Neural cell (in vitro differentiated cells): ENCODE measurements around the gene SUPT4H1. TPM values are rescaled to one million over a fixed set of nuclear protein-coding genes. Genes with fewer than 3 reads are reported as not detected.

Experiments used
- H2AFZ ChIP-seq: fragments of 200-600, 300-800 bp; sonication (generic), shearing (Covaris generic); 2 replicates; pipeline ENCODE4 v1.6.0; 2014; ENCODE audit warnings: low read depth, mild to moderate bottlenecking, antibody characterized with exemption, low read length, moderate library complexity
- H3F3A ChIP-seq: fragments of 200-600 bp; shearing (Covaris generic); 2 replicates; pipeline ENCODE4 v1.6.1; 2016; ENCODE audit warnings: mild to moderate bottlenecking, moderate library complexity, mixed read lengths, antibody characterized with exemption, low read length; ENCODE audit not compliant: insufficient read depth, poor library complexity, severe bottlenecking
- H3K27ac ChIP-seq: fragments of 200-600, 300-800 bp; sonication (generic), shearing (Covaris generic); 2 replicates; pipeline ENCODE4 v1.5.1; 2014; ENCODE audit warnings: mild to moderate bottlenecking, low read length, moderate library complexity
- H3K27me3 ChIP-seq: fragments of 300-800, 200-600 bp; sonication (generic), shearing (Covaris generic); 2 replicates; pipeline ENCODE4 v1.6.0; 2014; ENCODE audit warnings: mild to moderate bottlenecking, low read depth, low read length, moderate library complexity; ENCODE audit not compliant: insufficient read depth
- H3K36me3 ChIP-seq: fragments of 300-800, 200-600 bp; sonication (generic), shearing (Covaris generic); 2 replicates; pipeline ENCODE4 v1.5.1; 2014; ENCODE audit warnings: mild to moderate bottlenecking, antibody characterized with exemption, low read length, moderate library complexity; ENCODE audit not compliant: insufficient read depth
- H3K4me2 ChIP-seq: fragments of 300-800, 200-600 bp; sonication (generic), shearing (Covaris generic); 2 replicates; pipeline ENCODE4 v1.6.0; 2014; ENCODE audit warnings: mild to moderate bottlenecking, low read length
- H3K4me3 ChIP-seq: fragments of 300-800, 200-600 bp; sonication (generic), shearing (Covaris generic); 2 replicates; pipeline ENCODE4 v1.5.1; 2014; ENCODE audit warnings: mild to moderate bottlenecking, low read length, moderate library complexity
- H3K79me2 ChIP-seq: fragments of 200-600 bp; shearing (Covaris generic); replicated peaks from 2 replicates; pipeline ENCODE4 v1.6.0; 2014; ENCODE audit warnings: mild to moderate bottlenecking, low read length, moderate library complexity; ENCODE audit not compliant: insufficient read depth
- H3K9ac ChIP-seq: fragments of 300-800, 200-600 bp; sonication (generic), shearing (Covaris generic); 2 replicates; pipeline ENCODE4 v1.6.1; 2016; ENCODE audit warnings: mild to moderate bottlenecking, low read length, mixed read lengths
- H3K9me2 ChIP-seq: fragments of 200-600 bp; shearing (Covaris generic); 2 replicates; pipeline ENCODE4 v1.6.1; 2016; ENCODE audit warnings: mild to moderate bottlenecking, low read length, mixed read lengths; ENCODE audit not compliant: insufficient read depth
- H3K9me3 ChIP-seq: fragments of 200-600, 300-800 bp; sonication (generic), shearing (Covaris generic); 2 replicates; pipeline ENCODE4 v1.6.1; 2016; ENCODE audit warnings: mild to moderate bottlenecking, mixed run types, low read length, moderate library complexity, mixed read lengths
- H4K20me1 ChIP-seq: fragments of 200-600 bp; shearing (Covaris generic); 2 replicates; pipeline ENCODE4 v1.6.1; 2016; ENCODE audit warnings: mild to moderate bottlenecking, mixed run types; ENCODE audit not compliant: insufficient read depth
- CTCF ChIP-seq: fragments of 450-650 bp; IDR thresholded peaks from 2 replicates; pipeline ENCODE4 v1.5.1; 2014; ENCODE audit warnings: antibody characterized with exemption, mild to moderate bottlenecking, moderate library complexity; ENCODE audit not compliant: poor library complexity, severe bottlenecking
- EP300 ChIP-seq: fragments of 450-650 bp; conservative IDR thresholded peaks from 2 replicates; pipeline ENCODE4 v1.6.1; 2014; ENCODE audit warnings: antibody characterized with exemption, mild to moderate bottlenecking, moderate library complexity; ENCODE audit not compliant: poor library complexity, severe bottlenecking
- EZH2 ChIP-seq: fragments of 200-600, 300-800 bp; shearing (Covaris generic), sonication (generic); IDR thresholded peaks from 2 replicates; pipeline ENCODE4 v1.6.1; 2014; ENCODE audit warnings: antibody characterized with exemption, low read length, borderline replicate concordance, mild to moderate bottlenecking; ENCODE audit not compliant: insufficient read depth, poor library complexity, severe bottlenecking
- MXI1 ChIP-seq: fragments of 450-650 bp; conservative IDR thresholded peaks from 2 replicates; pipeline ENCODE4 v1.6.1; 2014; ENCODE audit warnings: antibody characterized with exemption, mild to moderate bottlenecking; ENCODE audit not compliant: poor library complexity, severe bottlenecking
- POLR2AphosphoS5 ChIP-seq: IDR thresholded peaks from 2 replicates; pipeline ENCODE4 v1.6.1; 2012
- RAD21 ChIP-seq: fragments of 450-650 bp; conservative IDR thresholded peaks from 2 replicates; pipeline ENCODE4 v1.6.1; 2014; ENCODE audit warnings: antibody characterized with exemption, mild to moderate bottlenecking, moderate library complexity
- REST ChIP-seq: IDR thresholded peaks from 2 replicates; pipeline ENCODE4 v1.6.1; 2012; ENCODE audit warnings: borderline replicate concordance
- SMC3 ChIP-seq: fragments of 450-650 bp; conservative IDR thresholded peaks from 2 replicates; pipeline ENCODE4 v1.6.1; 2014; ENCODE audit warnings: antibody characterized with exemption, mild to moderate bottlenecking, moderate library complexity; ENCODE audit not compliant: poor library complexity
- TAF1 ChIP-seq: IDR thresholded peaks from 2 replicates; pipeline ENCODE4 v1.6.1; 2012; ENCODE audit warnings: low read depth
- polyA plus RNA-seq: library from polyadenylated mRNA; depleted of rRNA; stranded (reverse); fragments of >200 nt; gene quantifications from 2 replicates; pipeline ENCODE4 v1.2.3, GENCODE V29; 2014

Gene SUPT4H1
- polyA plus RNA-seq, 1 donor from 2014 or later: 109 TPM

GRCh38 chr17:58370309-58370708 lies 18.3 kb upstream of the SUPT4H1 start:
- no peaks in the 10 kb centered on the region for H3F3A ChIP-seq
- no peak overlapping the region for H3K9ac ChIP-seq
- H3K4me2 ChIP-seq: no peak overlapping the region
- no peaks in the 10 kb centered on the region for H3K79me2 ChIP-seq
- H3K9me2 ChIP-seq: no peaks in the 10 kb centered on the region
- H3K4me3 ChIP-seq: no peak overlapping the region
- H3K9me3 ChIP-seq: no peaks in the 10 kb centered on the region
- no peaks in the 10 kb centered on the region for H3K27me3 ChIP-seq
- H3K27ac ChIP-seq: no peak overlapping the region
- no peaks in the 10 kb centered on the region for H3K36me3 ChIP-seq
- TF ChIP-seq MXI1: no peak
- TF ChIP-seq SMC3: no peak
- TF ChIP-seq EP300: no peak
- no peak for TF ChIP-seq TAF1
- TF ChIP-seq POLR2AphosphoS5: no peak
- TF ChIP-seq EZH2: no peak
- no peak for TF ChIP-seq REST
- TF ChIP-seq RAD21: no peak
- no peak for TF ChIP-seq CTCF
- H2AFZ ChIP-seq: no peak overlapping the region
- H4K20me1 ChIP-seq: no peaks in the 10 kb centered on the region

GRCh38 chr17:58369214-58370031 lies 17.4 kb upstream of the SUPT4H1 start:
- Histone ChIP-seq H3K27ac (no peak overlapping the region), H3F3A (no peaks in the 10 kb centered on the region), H3K4me2 (no peak overlapping the region), H3K79me2 (no peaks in the 10 kb centered on the region), H4K20me1 (no peaks in the 10 kb centered on the region), H2AFZ (no peak overlapping the region), H3K9me2 (no peaks in the 10 kb centered on the region), H3K36me3 (no peaks in the 10 kb centered on the region), H3K9ac (no peak overlapping the region), H3K27me3 (no peaks in the 10 kb centered on the region), H3K9me3 (no peaks in the 10 kb centered on the region), H3K4me3 (no peak overlapping the region)
- TF ChIP-seq TAF1: no peak
- TF ChIP-seq SMC3: no peak
- TF ChIP-seq REST: no peak
- no peak for TF ChIP-seq EP300
- TF ChIP-seq CTCF: no peak
- no peak for TF ChIP-seq RAD21
- TF ChIP-seq POLR2AphosphoS5: no peak
- no peak for TF ChIP-seq EZH2
- TF ChIP-seq MXI1: no peak
